ENCODE data around the gene DOCK4. TPM values are rescaled to one million over a fixed set of nuclear protein-coding genes. Genes with fewer than 3 reads are reported as not detected.

DOCK4 gene
- total RNA-seq, 1 donor from 2014 or later: 14.9 TPM

- ATAC-seq (ENCODE audit: poor library complexity): no peak
These were observed 332.1 kb downstream of the DOCK4 start for GRCh38 chr7:111873963-111874690.

GRCh38 chr7:111873326-111873646 is 332.9 kb downstream of the DOCK4 start:
- no peak for ATAC-seq (ENCODE audit: poor library complexity)
- no peak for DNase-seq
- intact Hi-C loops (cut with DNase I): no loop called here

More at GRCh38 chr7:111873963-111874690, 332.1 kb downstream of the DOCK4 start:
- no peak for DNase-seq
- intact Hi-C loops (cut with DNase I): no loop called here

DNA sequence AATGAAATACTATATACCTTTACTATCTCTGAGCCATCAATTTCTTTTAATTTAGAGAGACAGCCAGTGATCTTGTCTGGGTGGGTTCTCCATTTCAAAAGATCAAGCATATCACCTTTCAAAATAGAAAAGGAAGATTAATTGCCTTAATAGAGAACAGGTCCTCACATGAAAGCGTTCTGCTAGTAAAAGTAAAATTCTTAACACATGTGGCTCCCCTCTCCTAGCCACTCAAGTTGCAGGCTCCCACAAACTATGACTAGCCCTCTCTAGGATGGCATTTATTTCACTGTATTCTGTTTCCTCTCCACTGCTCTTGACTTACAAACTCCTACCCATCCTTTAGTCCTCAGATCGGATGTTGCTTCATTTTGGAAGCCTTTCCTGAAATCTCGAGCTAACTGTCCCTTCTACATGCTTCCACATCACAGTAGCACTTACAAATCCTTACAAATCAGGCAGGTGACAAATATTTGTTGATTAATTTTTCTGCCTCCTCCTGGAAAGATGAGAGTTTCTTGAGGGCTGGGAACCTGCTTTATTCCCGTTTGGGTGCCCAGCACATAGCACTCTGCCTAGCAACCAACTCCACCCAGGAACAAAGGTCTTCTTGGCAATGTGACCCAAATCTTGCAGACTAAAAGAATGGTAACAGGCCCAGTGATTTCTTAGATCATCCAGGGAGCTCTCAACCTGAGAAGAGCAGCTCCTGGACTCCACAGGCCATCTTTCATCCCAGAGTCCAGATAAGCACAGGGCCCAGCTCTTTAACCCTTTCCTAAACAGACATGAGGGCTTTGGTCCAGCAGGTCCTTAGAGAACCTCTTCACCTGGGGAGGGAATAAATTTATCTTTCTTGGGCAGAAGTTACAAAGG is 333.5 kb downstream of the DOCK4 start:
- ATAC-seq (ENCODE audit: poor library complexity) (no peak), DNase-seq (no peak)
- intact Hi-C loops (cut with DNase I): no loop called here

DNA sequence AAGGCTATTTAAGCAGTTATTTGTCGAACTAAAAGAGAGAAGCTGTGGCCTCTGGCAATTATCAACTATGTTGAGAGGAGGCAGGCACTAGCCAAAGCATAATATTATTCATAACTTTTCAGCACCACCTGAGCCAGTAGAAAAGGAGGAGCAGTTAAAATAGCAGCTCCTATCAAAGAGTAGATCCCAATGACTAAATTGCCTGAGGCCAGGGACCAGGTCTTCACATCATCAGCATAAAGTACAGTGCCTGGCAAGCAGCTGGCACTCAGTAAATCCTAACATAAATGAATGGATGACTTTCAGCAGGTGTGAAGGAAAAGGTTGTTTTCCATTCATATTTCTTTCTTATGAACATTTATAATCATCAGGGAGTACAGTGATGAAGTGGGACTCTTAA is 334.9 kb downstream of the DOCK4 start:
- no peak for DNase-seq
- no peak for ATAC-seq (ENCODE audit: poor library complexity)
- intact Hi-C loops (cut with DNase I): no loop called here

DNA sequence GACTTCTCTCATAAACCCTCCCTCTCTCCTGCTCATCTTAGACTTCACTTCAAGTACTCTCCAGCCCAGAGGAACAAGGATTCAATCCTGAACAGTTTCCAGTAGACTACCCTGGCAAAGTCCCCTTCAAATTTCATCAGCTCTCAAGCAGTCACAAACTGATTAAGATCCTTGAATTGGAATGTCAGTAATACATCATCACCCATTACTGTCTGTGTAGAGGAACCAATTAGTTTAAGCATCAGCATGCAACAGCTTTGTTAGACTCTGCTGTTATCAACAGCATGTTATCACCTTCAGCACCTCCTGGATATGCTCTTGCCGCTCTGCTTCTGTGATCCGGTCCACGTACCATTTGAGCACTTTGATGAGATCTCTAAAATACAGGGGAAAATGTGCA is 336.9 kb downstream of the DOCK4 start:
- peak; percentile 25 for ATAC-seq (ENCODE audit: poor library complexity)
- intact Hi-C loops (cut with DNase I): no loop called here

DNA sequence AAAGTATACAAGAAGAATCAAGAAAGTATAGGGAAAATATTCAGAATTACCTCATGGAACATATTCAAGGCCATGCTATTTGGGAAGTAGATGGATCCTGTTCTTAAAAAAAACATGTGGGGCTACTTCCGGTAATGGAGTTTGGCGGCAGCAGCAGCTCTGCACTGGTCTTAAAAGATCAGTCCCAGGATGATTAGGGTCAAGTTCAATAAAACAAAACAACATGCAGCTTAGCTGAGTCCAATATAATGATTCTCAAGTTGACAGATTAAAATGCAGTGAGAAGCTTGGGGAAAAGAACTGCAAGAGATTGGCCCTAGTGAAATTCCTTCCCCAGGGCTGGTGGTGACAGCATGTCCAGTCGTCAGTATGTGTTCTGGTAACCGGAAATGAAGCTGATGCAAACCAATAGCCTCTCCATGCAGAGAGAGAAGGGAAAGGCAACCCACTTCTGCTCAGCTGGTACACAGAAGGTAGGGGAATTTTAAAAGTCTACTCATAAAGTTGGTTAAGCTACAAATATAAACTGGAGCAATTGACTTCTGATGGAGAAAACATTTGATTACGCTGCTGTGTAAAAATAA is 338.8 kb downstream of the DOCK4 start:
- ATAC-seq (ENCODE audit: poor library complexity): no peak

More for the DNA sequence above, 336.9 kb downstream of the DOCK4 start:
- DNase-seq: no peak

GRCh38 chr7:111866787-111867186 is 339.4 kb downstream of the DOCK4 start:
- ATAC-seq (ENCODE audit: poor library complexity): no peak
- intact Hi-C loops (cut with DNase I): no loop called here
- DNase-seq: no peak

More for the DNA sequence above, 338.8 kb downstream of the DOCK4 start:
- DNase-seq: no peak
- intact Hi-C loops (cut with DNase I): no loop called here

DNA sequence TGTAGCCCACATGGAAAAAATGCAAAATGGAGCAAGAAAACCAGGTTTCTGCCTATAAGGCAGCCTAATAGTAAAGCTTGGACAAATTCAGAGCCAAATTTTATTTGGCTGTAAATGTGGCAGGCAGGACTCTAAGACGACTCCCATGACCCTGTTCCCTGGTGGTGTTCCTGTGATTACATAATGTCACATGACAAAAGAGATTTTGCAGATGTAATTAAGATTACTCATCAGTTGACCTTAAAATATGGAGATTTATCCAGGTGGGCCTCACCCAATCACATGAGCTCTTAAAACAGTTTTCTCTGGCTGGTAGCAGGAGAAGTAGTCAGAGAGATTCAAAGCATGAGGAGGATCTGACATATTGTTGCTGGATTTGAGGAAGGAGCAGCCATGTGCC is 340.8 kb downstream of the DOCK4 start:
- intact Hi-C loops (cut with DNase I): no loop called here
- ATAC-seq (ENCODE audit: poor library complexity) (no peak), DNase-seq (no peak)

GRCh38 chr7:111864291-111864976 is 341.8 kb downstream of the DOCK4 start:
- DNase-seq (no peak), ATAC-seq (ENCODE audit: poor library complexity) (no peak)
- intact Hi-C loops (cut with DNase I): no loop called here

- intact Hi-C loops (cut with DNase I): no loop called here
- ATAC-seq (ENCODE audit: poor library complexity) (no peak), DNase-seq (no peak)
These were observed 342.9 kb downstream of the DOCK4 start for GRCh38 chr7:111863269-111863668.

GRCh38 chr7:111860248-111860647 is 346.0 kb downstream of the DOCK4 start:
- intact Hi-C loops (cut with DNase I): no loop called here
- no peak for ATAC-seq (ENCODE audit: poor library complexity)
- DNase-seq: no peak

- no peak for ATAC-seq (ENCODE audit: poor library complexity)
- intact Hi-C loops (cut with DNase I): loop anchor here (5.0 kb wide), 1 partner anchor 106 kb away; no protein-coding TSS in a partner anchor
- no peak for DNase-seq
These were observed 347.9 kb downstream of the DOCK4 start for GRCh38 chr7:111858331-111858730.

DNA sequence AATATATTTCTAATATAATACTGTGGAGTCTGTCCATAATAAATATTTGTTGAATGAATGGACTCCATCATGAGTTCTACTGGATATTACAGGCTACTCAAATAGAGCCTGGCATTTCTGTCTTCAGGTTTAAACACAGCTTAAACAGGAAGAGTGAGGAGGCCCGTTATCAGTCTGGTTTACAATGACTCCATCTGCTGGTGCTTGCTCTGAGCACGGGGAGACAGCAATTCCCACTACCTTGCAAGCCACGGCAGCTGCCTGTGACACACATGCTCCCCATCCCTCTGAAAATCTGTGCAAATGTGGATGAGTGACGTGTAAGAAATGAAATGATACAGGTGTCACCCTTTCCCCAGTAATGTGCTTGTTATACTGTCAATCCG is 350.4 kb downstream of the DOCK4 start:
- DNase-seq: no peak
- ATAC-seq (ENCODE audit: poor library complexity): peak; percentile 75
- intact Hi-C loops (cut with DNase I): loop anchor here (5.0 kb wide), 1 partner anchor 104 kb away; no protein-coding TSS in a partner anchor

- DNase-seq (no peak), ATAC-seq (ENCODE audit: poor library complexity) (peak; percentile 90)
- intact Hi-C loops (cut with DNase I): loop anchor here (5.0 kb wide), 1 partner anchor 103 kb away; no protein-coding TSS in a partner anchor
These were observed 350.9 kb downstream of the DOCK4 start for GRCh38 chr7:111855161-111855841.

- DNase-seq (no peak), ATAC-seq (ENCODE audit: poor library complexity) (no peak)
- intact Hi-C loops (cut with DNase I): no loop called here
These were observed 352.8 kb downstream of the DOCK4 start for GRCh38 chr7:111853201-111853990.

DNA sequence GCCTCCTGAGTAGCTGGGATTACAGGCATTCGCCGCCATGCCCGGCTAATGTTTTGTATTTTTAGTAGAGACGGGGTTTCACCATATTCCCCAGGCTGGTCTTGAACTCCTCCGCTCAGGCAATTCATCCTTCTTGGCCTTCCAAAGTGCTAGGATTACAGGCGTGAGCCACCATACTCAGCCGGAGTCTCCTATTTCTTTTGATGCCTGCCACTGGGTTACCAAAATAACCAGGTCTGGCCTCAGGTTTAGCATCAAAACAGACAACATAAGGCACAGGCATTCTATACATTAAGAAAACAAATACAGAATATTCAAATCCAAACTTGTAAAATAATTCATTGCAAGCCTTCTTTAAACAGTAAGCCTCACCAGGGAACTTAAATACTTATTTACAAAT is 354.1 kb downstream of the DOCK4 start:
- intact Hi-C loops (cut with DNase I): no loop called here
- no peak for ATAC-seq (ENCODE audit: poor library complexity)

GRCh38 chr7:111846898-111847297 is 359.3 kb downstream of the DOCK4 start:
- intact Hi-C loops (cut with DNase I): no loop called here
- ATAC-seq (ENCODE audit: poor library complexity) (no peak), DNase-seq (no peak)

More for the DNA sequence above, 354.1 kb downstream of the DOCK4 start:
- DNase-seq: no peak

DNA sequence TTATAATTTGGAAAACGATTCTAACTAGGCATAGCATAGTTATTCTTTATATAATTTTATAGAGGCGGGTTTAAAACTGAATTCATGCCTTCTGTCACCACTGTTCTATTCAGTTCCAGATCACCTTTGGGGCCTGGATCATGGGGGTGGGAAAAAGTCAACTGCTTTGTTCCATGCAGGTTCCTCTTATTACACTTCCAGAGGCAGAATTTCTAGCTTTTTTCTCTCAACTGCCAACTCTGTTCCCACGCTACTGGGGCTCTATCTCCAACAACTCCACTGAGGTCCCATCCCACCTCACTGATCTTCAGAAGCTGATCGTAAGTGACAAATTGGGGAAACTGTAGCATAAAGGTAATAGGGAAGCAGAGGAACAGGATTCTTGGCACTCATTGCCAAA is 360.3 kb downstream of the DOCK4 start:
- no peak for DNase-seq
- no peak for ATAC-seq (ENCODE audit: poor library complexity)
- intact Hi-C loops (cut with DNase I): no loop called here
